Fibroblast of skin of left biceps (primary cell): Measurements from ENCODE around the gene ERI3.
A peak's percentile ranks its signal among the peaks of the same experiment; 100 is the strongest.

Source experiments
- DNase-seq, 2 experiments: peaks; one replicate each; pipeline ENCODE4 v3.0.0-alpha.2; 2013; ENCODE audit warnings: low read depth in 2 of 2

Gene ERI3

DNA sequence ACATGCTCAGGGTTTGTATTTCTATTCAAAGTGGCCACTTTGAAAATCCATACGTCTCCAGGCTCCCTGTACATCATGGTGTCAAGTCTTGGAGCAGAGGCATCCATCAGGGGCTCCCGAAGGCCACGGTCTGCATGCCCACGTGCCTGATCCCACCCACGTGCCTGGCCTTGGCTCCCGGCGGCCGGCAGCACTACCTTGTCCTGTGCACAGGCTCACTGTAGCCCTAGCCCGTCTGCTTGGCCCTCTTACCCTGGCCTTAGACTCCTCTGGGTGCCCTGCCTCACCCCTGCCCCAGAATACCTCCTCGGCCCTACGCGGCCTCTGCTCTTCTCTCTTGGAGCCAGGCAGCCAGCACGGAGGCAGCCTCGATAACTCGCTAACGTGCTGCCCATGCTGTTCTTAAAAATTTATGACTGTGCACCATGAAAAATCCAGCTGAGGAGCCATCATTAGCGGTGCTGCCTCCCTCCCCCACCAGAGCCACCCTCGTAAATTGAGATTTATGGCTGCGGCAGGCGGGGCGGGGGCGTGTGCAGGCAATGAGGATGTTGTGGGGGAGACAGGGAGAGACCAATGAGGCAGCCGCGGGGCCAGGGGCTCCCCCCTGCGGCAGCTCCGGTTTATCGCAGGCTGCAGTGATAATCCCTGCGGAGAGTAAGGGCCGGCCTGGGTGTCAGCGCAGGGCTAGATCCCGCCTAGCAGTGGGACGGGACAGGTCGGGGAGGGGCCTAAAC is 117.2 kb downstream of the ERI3 start:
- peak; percentile 40 to 50 for DNase-seq

GRCh38 chr1:44236490-44237272 is 118.4 kb downstream of the ERI3 start:
- no peak for DNase-seq

DNA sequence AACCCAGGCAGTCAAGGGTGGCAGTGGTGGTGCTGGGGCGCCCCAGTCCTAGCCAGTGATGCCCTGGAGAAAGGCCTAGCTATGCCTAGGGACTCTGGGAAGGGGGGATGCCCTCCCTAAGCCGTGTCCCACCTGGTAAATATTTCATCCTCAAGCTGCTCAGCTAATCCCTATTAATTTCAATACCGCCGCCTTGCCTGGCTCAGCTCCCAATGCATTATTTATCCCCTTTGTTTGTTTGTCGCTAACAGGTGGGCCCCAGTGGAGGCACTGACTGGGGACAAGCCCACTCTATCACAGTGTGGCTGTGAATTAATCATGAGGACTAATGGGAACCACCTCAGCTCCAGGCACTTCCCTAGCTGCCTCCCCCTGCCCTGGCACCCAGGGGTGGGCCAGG is 119.2 kb downstream of the ERI3 start:
- DNase-seq: no peak

- no peak for DNase-seq
These were observed 121.5 kb downstream of the ERI3 start for GRCh38 chr1:44233593-44233992.

DNA sequence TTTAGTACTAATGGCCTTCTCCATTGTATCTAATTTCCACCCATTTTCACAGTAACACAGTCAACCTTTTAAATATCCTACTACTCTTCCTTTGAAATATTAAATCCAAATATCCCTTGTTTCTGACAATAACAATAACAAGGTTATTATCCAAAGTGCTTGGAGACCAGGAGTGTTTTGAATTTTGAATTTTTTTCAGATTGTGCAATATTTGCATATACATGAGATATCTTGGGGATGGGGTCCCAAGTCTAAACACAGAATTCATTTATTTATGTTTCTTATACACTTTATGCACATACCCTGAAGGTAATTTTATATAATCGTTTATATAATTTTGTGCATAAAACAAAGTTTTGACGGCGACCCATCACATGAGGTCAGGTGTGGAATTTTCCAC is 124.3 kb downstream of the ERI3 start:
- no peak for DNase-seq

- DNase-seq: no peak
These were observed 125.5 kb downstream of the ERI3 start for GRCh38 chr1:44229435-44230167.

- no peak for DNase-seq
These were observed 126.8 kb downstream of the ERI3 start for GRCh38 chr1:44228218-44228617.

- DNase-seq: no peak
These were observed 127.8 kb downstream of the ERI3 start for GRCh38 chr1:44227211-44227610.

- no peak for DNase-seq
These were observed 129.3 kb downstream of the ERI3 start for GRCh38 chr1:44225761-44226160.

- DNase-seq: no peak
These were observed 131.9 kb downstream of the ERI3 start for GRCh38 chr1:44223187-44223610.

GRCh38 chr1:44222397-44223186 is 132.5 kb downstream of the ERI3 start:
- no peak for DNase-seq

- no peak for DNase-seq
These were observed 133.3 kb downstream of the ERI3 start for GRCh38 chr1:44221769-44222168.

DNA sequence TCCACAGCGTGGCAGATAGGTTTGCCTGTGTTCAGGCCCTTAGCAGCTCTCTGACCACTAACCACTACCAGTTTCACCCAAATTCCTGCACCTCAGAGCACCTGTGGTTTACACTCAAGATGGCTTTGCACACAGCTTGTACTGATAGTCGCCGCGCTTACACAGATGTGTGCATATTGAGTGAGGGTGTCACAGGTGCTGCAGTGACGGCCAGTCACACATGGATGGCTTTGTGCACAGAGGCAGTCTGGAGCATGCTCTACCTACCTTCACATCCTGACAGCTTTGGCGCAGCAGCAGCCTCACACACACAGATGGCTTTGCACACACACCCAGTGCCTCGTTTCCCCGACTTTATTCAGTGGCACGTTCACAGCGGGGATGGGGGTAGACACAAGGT is 134.3 kb downstream of the ERI3 start:
- DNase-seq: no peak

GRCh38 chr1:44220001-44220751 is 134.9 kb downstream of the ERI3 start:
- no peak for DNase-seq

DNA sequence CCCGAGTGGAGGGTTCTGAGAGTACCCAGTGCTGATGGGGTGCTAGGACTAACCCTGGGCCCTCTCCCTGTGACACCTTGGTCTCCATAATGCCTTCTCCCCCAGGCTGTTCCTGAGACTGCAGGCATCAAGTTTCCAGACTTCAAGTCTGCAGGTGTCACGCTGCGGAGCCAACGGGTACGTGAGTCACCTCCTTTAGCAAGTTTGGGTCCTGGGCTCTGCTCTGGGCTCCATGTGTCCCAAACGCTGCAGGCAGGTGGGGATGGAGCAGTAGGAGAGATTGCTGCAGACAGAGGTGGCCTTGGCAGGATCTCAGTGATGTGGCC is 135.8 kb downstream of the ERI3 start:
- DNase-seq: no peak

- no peak for DNase-seq
These were observed 136.4 kb downstream of the ERI3 start for GRCh38 chr1:44218503-44219300.

DNA sequence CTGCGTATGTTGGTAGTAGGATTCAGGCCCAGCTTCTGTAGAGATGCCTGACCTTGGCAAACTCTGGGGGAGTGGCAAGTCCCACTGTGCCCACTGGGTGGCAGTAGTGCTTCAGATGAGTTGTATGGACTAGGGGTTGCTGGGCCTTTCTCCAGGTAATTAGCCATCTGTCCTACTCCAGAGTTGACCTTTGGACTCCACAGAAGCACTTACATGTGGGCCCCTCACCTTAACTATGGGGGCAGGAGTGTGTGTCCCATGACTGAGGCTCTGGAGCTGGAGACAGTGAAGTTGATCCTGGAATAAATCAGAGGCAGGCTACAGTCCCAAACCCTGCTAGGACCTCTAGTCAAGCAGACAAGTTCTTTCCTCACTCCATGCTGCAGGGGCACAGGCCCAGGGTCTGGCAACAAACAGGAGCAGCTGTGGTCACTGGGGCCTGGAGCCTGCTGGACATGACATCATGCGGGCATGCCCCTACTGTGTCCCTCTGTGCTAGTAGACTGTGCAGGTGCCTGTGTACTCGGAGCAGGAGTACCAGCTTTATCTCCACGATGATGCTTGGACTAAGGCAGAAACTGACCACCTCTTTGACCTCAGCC is 137.1 kb downstream of the ERI3 start:
- DNase-seq: peak; percentile 13 to 14

- peak; percentile 55 to 56 for DNase-seq
These were observed 141.6 kb downstream of the ERI3 start, which contains the start of gene DMAP1 for GRCh38 chr1:44213222-44214112. DMAP1 (plus strand) TSS chr1:44213471; CDS start chr1:44213754, 283 bp downstream.
